HCT116 (cell line): Measurements from ENCODE around the gene AP3S1. TPM values are rescaled to one million over a fixed set of nuclear protein-coding genes. Genes with fewer than 3 reads are reported as not detected.

ENCODE experiments used
- ATAC-seq: fragments of 200-7000 bp; cut with Tn5 transposase; 2 replicates; pipeline ENCODE4 v1.9.1; 2020; ENCODE audit warnings: mild to moderate bottlenecking, moderate library complexity
- BruUV-seq: library from RNA; stranded (reverse); fragments of 400-500 nt; replicated peaks from 2 replicates; lab custom pipeline; 2021; lab: Mats Ljungman, UMichigan
- CTCF ChIA-PET: fragments of 300-600 bp; sonication (Branson Sonifier 250); formaldehyde crosslinking; loops from one replicate; lab custom pipeline; 2021; ENCODE audit warnings: antibody characterized with exemption; lab: Charles Lee
- POLR2A ChIA-PET: fragments of 300-600, 350-600 bp; sonication (Branson Sonifier 250); formaldehyde crosslinking; loops from one replicate; lab custom pipeline; 2021; ENCODE audit warnings: antibody characterized with exemption; lab: Charles Lee
- RAD21 ChIA-PET, 2 experiments: fragments of 300-600 bp; sonication (Branson Sonifier 250); formaldehyde crosslinking; loops; one replicate each; lab custom pipeline; 2023; ENCODE audit warnings: low total read pairs in 2 of 2; ENCODE audit not compliant: uncharacterized antibody in 2 of 2, unreplicated experiment in 2 of 2, low non-redundant PET in 1 of 2; lab: Charles Lee
- DNase-seq: peaks from one replicate; pipeline ENCODE4 v3.0.0-alpha.2; 2010; ENCODE audit warnings: low read depth, low spot score
- H2AFZ ChIP-seq: fragments of 200-600 bp; shearing (Covaris generic), sonication (generic); 2 replicates; pipeline ENCODE4 v1.6.1; 2017; ENCODE audit warnings: low read depth, mixed run types, mixed read lengths, antibody characterized with exemption, low read length; ENCODE audit not compliant: poor library complexity, severe bottlenecking
- H3K27ac ChIP-seq: 2 replicates; pipeline ENCODE4 v1.5.1; 2012; ENCODE audit warnings: low read depth, low read length
- H3K27me3 ChIP-seq: fragments of 200-600 bp; sonication (generic); 2 replicates; pipeline ENCODE4 v1.6.1; 2016; ENCODE audit warnings: mixed run types, low read length, mixed read lengths; ENCODE audit not compliant: insufficient read depth
- H3K36me3 ChIP-seq, 2 experiments: fragments of 200-500 bp in 1 of 2; fragments of 200-600 bp in 1 of 2; sonication (Bioruptor generic) in 1 of 2; sonication (generic) in 1 of 2; 2 replicates each; pipeline versions ENCODE4 v1.5.1 to v1.6.1; 2014 to 2016; ENCODE audit warnings: low read length in 2 of 2, inconsistent platforms in 1 of 2, mixed read lengths in 1 of 2, mixed run types in 1 of 2; ENCODE audit not compliant: insufficient read depth in 2 of 2, control insufficient read depth in 1 of 2
- H3K4me1 ChIP-seq, 2 experiments: fragments of 200-600 bp in 1 of 2; sonication (generic) in 1 of 2; 2 replicates each; pipeline versions ENCODE4 v1.5.1 to v1.6.1; 2012 to 2017; ENCODE audit warnings: low read length in 2 of 2, inconsistent platforms in 1 of 2, mild to moderate bottlenecking in 1 of 2, mixed read lengths in 1 of 2, mixed run types in 1 of 2, moderate library complexity in 1 of 2; ENCODE audit not compliant: insufficient read depth in 2 of 2, control insufficient read depth in 1 of 2
- H3K4me2 ChIP-seq: fragments of 200-600 bp; sonication (generic); 2 replicates; pipeline ENCODE4 v1.6.1; 2017; ENCODE audit warnings: mixed run types, low read length, mixed read lengths
- H3K4me3 ChIP-seq, 2 experiments: fragments of 200-600 bp in 1 of 2; sonication (generic) in 1 of 2; replicated peaks in 1 of 2; 2 replicates each; pipeline ENCODE4 v1.5.1; 2011 to 2016; ENCODE audit warnings: low read length in 2 of 2, control low read depth in 1 of 2, low read depth in 1 of 2, mild to moderate bottlenecking in 1 of 2, mixed read lengths in 1 of 2, mixed run types in 1 of 2
- H3K79me2 ChIP-seq: fragments of 200-600 bp; sonication (generic); 2 replicates; pipeline ENCODE4 v1.6.1; 2017; ENCODE audit warnings: mild to moderate bottlenecking, mixed run types, low read length, moderate library complexity, mixed read lengths; ENCODE audit not compliant: insufficient read depth
- H3K9ac ChIP-seq: fragments of 200-600 bp; sonication (generic); 2 replicates; pipeline ENCODE4 v1.6.1; 2016; ENCODE audit warnings: low read length, mixed read lengths
- H3K9me2 ChIP-seq: fragments of 200-600 bp; sonication (generic), shearing (Covaris generic); 2 replicates; pipeline ENCODE4 v1.6.1; 2017; ENCODE audit warnings: mixed run types, mild to moderate bottlenecking, moderate library complexity; ENCODE audit not compliant: insufficient read depth
- H3K9me3 ChIP-seq, 2 experiments: fragments of 200-500 bp in 1 of 2; fragments of 200-600 bp in 1 of 2; sonication (Bioruptor generic) in 1 of 2; sonication (generic) in 1 of 2; 2 replicates each; pipeline ENCODE4 v1.6.1; 2014 to 2017; ENCODE audit warnings: low read length in 2 of 2, mixed read lengths in 2 of 2, inconsistent platforms in 1 of 2, low read depth in 1 of 2, mild to moderate bottlenecking in 1 of 2, mixed run types in 1 of 2, moderate library complexity in 1 of 2; ENCODE audit not compliant: control insufficient read depth in 1 of 2, insufficient read depth in 1 of 2
- H4K20me1 ChIP-seq: fragments of 200-600 bp; sonication (generic), shearing (Covaris generic); 2 replicates; pipeline ENCODE4 v1.6.1; 2017; ENCODE audit warnings: mixed run types, mild to moderate bottlenecking, moderate library complexity; ENCODE audit not compliant: insufficient read depth
- CBX3 ChIP-seq: IDR thresholded peaks from 2 replicates; pipeline ENCODE4 v1.6.1; 2012; ENCODE audit warnings: low read depth
- CEBPB ChIP-seq: IDR thresholded peaks from 2 replicates; pipeline ENCODE4 v1.6.1; 2012; ENCODE audit warnings: low read depth
- EGR1 ChIP-seq: IDR thresholded peaks from 2 replicates; pipeline ENCODE4 v1.6.1; 2012; ENCODE audit warnings: low read depth
- EZH2 ChIP-seq: fragments of 200-600 bp; sonication (generic); IDR thresholded peaks from 2 replicates; pipeline ENCODE4 v1.6.1; 2017; ENCODE audit warnings: antibody characterized with exemption, mixed run types
- FOSL1 ChIP-seq: IDR thresholded peaks from 2 replicates; pipeline ENCODE4 v1.6.1; 2012; ENCODE audit warnings: low read depth
- JUND ChIP-seq: IDR thresholded peaks from 2 replicates; pipeline ENCODE4 v1.6.1; 2012
- POLR2A ChIP-seq: IDR thresholded peaks from 2 replicates; pipeline ENCODE4 v1.7.0; 2011; ENCODE audit warnings: borderline replicate concordance; ENCODE audit not compliant: insufficient read depth, insufficient read length; ENCODE audit errors: extremely low read depth
- POLR2AphosphoS5 ChIP-seq: IDR thresholded peaks from 2 replicates; pipeline ENCODE4 v1.6.1; 2011; ENCODE audit warnings: mild to moderate bottlenecking, low read depth, low read length, moderate library complexity
- RAD21 ChIP-seq: IDR thresholded peaks from 2 replicates; pipeline ENCODE4 v1.6.1; 2012; ENCODE audit warnings: low read depth, mild to moderate bottlenecking
- SIN3A ChIP-seq: IDR thresholded peaks from 2 replicates; pipeline ENCODE4 v1.6.1; 2012; ENCODE audit warnings: low read depth
- SP1 ChIP-seq: IDR thresholded peaks from 2 replicates; pipeline ENCODE4 v1.6.1; 2012; ENCODE audit warnings: low read depth
- SRF ChIP-seq: IDR thresholded peaks from 2 replicates; pipeline ENCODE4 v1.6.1; 2012; ENCODE audit warnings: low read depth
- YY1 ChIP-seq: IDR thresholded peaks from 2 replicates; pipeline ENCODE4 v1.6.1; 2011; ENCODE audit warnings: low read length, low read depth, moderate library complexity, mild to moderate bottlenecking; ENCODE audit not compliant: insufficient replicate concordance; ENCODE audit errors: extremely low read depth
- ZFX ChIP-seq: fragments of 450-650 bp; IDR thresholded peaks from 2 replicates; pipeline ENCODE4 v1.6.1; 2017
- ZNF274 ChIP-seq: fragments of 200-500 bp; sonication (Bioruptor generic); IDR thresholded peaks from 2 replicates; pipeline ENCODE4 v1.6.1; 2014; ENCODE audit warnings: mild to moderate bottlenecking, low read depth, low read length, inconsistent platforms
- intact Hi-C: fragments of 100-400 bp; cut with micrococcal nuclease; formaldehyde crosslinking; loops from 2 replicates; pipeline ENCODE4 v1.10.0; 2022
- total RNA-seq: library from RNA; stranded (reverse); gene quantifications from one replicate; pipeline ENCODE4 v1.2.1, GENCODE V29; 2021; ENCODE audit not compliant: unreplicated experiment
- TF ChIP-seq, protein P1 (sequence below), 3 experiments: fragments of 200-600 bp in 1 of 3; sonication (generic) in 1 of 3; IDR thresholded peaks in 2 of 3; conservative IDR thresholded peaks in 1 of 3; 2 replicates each; pipeline ENCODE4 v1.5.1; 2012 to 2017; ENCODE audit warnings: low read depth in 2 of 3, low read length in 2 of 3, antibody characterized with exemption in 1 of 3, borderline replicate concordance in 1 of 3, control low read depth in 1 of 3, mild to moderate bottlenecking in 1 of 3, mixed read lengths in 1 of 3, mixed run types in 1 of 3, moderate library complexity in 1 of 3; ENCODE audit not compliant: insufficient read depth in 1 of 3

Gene AP3S1
- total RNA-seq, 1 experiment from 2014 or later: 432 TPM

DNA sequence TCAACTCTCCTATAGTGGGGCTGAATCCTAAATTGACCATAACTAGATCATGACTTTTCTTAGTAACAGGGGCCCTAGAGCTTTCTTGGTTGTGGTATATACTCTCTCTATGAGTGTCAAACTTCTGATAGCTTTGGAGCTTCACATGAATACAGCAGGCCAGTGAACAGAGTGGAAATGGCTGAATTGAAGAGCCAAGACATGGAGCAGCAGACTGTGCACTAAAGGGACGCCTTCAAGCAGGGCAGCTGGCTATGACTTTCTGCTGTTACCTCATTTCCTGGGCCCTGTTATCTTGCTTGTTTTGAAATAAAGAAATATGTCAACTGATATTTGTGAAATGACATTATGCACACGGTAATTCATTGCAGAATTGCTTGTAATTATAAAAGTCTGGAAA, 41.6 kb upstream of the AP3S1 start:
- H3K4me3 ChIP-seq: no peak overlapping the region
- no peak overlapping the region for H3K4me2 ChIP-seq
- ChIA-PET CTCF (no interaction called here), POLR2A (no interaction called here)
- no peaks in the 10 kb centered on the region for H3K36me3 ChIP-seq
- no TSS peak for BruUV-seq
- H3K9ac ChIP-seq: no peak overlapping the region
- no peak for ATAC-seq
- TF ChIP-seq POLR2AphosphoS5: no peak
- no peak for TF ChIP-seq EGR1
- no peak for TF ChIP-seq POLR2A
- TF ChIP-seq FOSL1: no peak
- TF ChIP-seq CBX3: no peak
- TF ChIP-seq, protein P1, sequence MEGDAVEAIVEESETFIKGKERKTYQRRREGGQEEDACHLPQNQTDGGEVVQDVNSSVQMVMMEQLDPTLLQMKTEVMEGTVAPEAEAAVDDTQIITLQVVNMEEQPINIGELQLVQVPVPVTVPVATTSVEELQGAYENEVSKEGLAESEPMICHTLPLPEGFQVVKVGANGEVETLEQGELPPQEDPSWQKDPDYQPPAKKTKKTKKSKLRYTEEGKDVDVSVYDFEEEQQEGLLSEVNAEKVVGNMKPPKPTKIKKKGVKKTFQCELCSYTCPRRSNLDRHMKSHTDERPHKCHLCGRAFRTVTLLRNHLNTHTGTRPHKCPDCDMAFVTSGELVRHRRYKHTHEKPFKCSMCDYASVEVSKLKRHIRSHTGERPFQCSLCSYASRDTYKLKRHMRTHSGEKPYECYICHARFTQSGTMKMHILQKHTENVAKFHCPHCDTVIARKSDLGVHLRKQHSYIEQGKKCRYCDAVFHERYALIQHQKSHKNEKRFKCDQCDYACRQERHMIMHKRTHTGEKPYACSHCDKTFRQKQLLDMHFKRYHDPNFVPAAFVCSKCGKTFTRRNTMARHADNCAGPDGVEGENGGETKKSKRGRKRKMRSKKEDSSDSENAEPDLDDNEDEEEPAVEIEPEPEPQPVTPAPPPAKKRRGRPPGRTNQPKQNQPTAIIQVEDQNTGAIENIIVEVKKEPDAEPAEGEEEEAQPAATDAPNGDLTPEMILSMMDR (IDR thresholded peaks at IDR 0.05 in 2 of 3, conservative IDR thresholded peaks at IDR 0.05 in 1 of 3; ENCODE audit: borderline replicate concordance in 1 of 3, insufficient read depth in 1 of 3, low read depth in 2 of 3, low read length in 2 of 3): no peak
- TF ChIP-seq JUND: no peak
- no peak for TF ChIP-seq SRF
- no peak for TF ChIP-seq RAD21
- TF ChIP-seq YY1: no peak
- TF ChIP-seq EZH2: no peak
- TF ChIP-seq ZFX: no peak
- TF ChIP-seq CEBPB: no peak
- TF ChIP-seq ZNF274: no peak
- TF ChIP-seq SIN3A: no peak
- no peak for TF ChIP-seq SP1
- TF ChIP-seq, all 23 proteins: peak for 0
- H3K9me3 ChIP-seq: no peaks in the 10 kb centered on the region
- no peak overlapping the region for H3K27ac ChIP-seq
- DNase-seq: no peak
- H3K27me3 ChIP-seq: no peaks in the 10 kb centered on the region
- no peaks in the 10 kb centered on the region for H3K9me2 ChIP-seq
- H3K4me1 ChIP-seq: no peaks in the 10 kb centered on the region
- no peaks in the 10 kb centered on the region for H4K20me1 ChIP-seq
- RAD21 ChIA-PET: no interaction called here
- no peak overlapping the region for H2AFZ ChIP-seq
- intact Hi-C loops: no loop called here
- no peaks in the 10 kb centered on the region for H3K79me2 ChIP-seq
